ENCODE measurements around the gene KMT2B. TPM values are rescaled to one million over a fixed set of nuclear protein-coding genes. Genes with fewer than 3 reads are reported as not detected.

The KMT2B gene
- total RNA-seq, 1 experiment from 2014 or later: 66.6 TPM

GRCh38 chr19:35704218-35704617, 13.6 kb upstream of the KMT2B start, which contains the start of gene ZBTB32 (continued):
- no peak for TF ChIP-seq ZSCAN18 (CRISPR knock-in tag; IDR thresholded peaks at IDR 0.05)
- no peak for TF ChIP-seq ZNF396 (CRISPR knock-in tag; IDR thresholded peaks at IDR 0.05; ENCODE audit: borderline replicate concordance)
- TF ChIP-seq TEAD1 (CRISPR knock-in tag; IDR thresholded peaks at IDR 0.05): peak; percentile 98
- TF ChIP-seq RORB (CRISPR knock-in tag; IDR thresholded peaks at IDR 0.05): no peak
- TF ChIP-seq SMAD4 (CRISPR knock-in tag; IDR thresholded peaks at IDR 0.05): peak; percentile 94
- peak; percentile 90 for TF ChIP-seq ZNF281 (CRISPR knock-in tag; IDR thresholded peaks at IDR 0.05)
- TF ChIP-seq, protein P1, sequence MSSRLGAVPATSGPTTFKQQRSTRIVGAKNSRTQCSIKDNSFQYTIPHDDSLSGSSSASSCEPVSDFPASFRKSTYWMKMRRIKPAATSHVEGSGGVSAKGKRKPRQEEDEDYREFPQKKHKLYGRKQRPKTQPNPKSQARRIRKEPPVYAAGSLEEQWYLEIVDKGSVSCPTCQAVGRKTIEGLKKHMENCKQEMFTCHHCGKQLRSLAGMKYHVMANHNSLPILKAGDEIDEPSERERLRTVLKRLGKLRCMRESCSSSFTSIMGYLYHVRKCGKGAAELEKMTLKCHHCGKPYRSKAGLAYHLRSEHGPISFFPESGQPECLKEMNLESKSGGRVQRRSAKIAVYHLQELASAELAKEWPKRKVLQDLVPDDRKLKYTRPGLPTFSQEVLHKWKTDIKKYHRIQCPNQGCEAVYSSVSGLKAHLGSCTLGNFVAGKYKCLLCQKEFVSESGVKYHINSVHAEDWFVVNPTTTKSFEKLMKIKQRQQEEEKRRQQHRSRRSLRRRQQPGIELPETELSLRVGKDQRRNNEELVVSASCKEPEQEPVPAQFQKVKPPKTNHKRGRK (CRISPR knock-in tag; IDR thresholded peaks at IDR 0.05; ENCODE audit: borderline replicate concordance): no peak
- TF ChIP-seq MXD4 (CRISPR knock-in tag; IDR thresholded peaks at IDR 0.05; ENCODE audit: borderline replicate concordance): no peak
- TF ChIP-seq MYBL2 (CRISPR knock-in tag; IDR thresholded peaks at IDR 0.05): peak; percentile 88
- TF ChIP-seq ZNF232 (CRISPR knock-in tag; IDR thresholded peaks at IDR 0.05): peak; percentile 88; the same call in 1 of the 2 replicates
- TF ChIP-seq JAZF1 (CRISPR knock-in tag; IDR thresholded peaks at IDR 0.05): no peak
- 0 out of 2 replicates have a peak, but pooled peaks have one; percentile 62 for TF ChIP-seq CBFB (CRISPR knock-in tag; IDR thresholded peaks at IDR 0.05; ENCODE audit: low read depth)
- peak; percentile 74 for TF ChIP-seq SP1 (CRISPR knock-in tag; conservative IDR thresholded peaks at IDR 0.05)
- TF ChIP-seq, protein P2, sequence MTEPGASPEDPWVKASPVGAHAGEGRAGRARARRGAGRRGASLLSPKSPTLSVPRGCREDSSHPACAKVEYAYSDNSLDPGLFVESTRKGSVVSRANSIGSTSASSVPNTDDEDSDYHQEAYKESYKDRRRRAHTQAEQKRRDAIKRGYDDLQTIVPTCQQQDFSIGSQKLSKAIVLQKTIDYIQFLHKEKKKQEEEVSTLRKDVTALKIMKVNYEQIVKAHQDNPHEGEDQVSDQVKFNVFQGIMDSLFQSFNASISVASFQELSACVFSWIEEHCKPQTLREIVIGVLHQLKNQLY (CRISPR knock-in tag; IDR thresholded peaks at IDR 0.05): no peak
- TF ChIP-seq NR1H2 (CRISPR knock-in tag; IDR thresholded peaks at IDR 0.05): peak; percentile 86; the same call in 1 of the 2 replicates
- peak; percentile 97 for TF ChIP-seq JUN (CRISPR knock-in tag; IDR thresholded peaks at IDR 0.05)
- TF ChIP-seq CTCF (IDR thresholded peaks at IDR 0.05): no peak
- TF ChIP-seq ZNF532 (CRISPR knock-in tag; IDR thresholded peaks at IDR 0.05; ENCODE audit: borderline replicate concordance): no peak
- no peak for TF ChIP-seq ZNF671 (CRISPR knock-in tag; IDR thresholded peaks at IDR 0.05)
- peak; percentile 76; the same call in 1 of the 2 replicates for TF ChIP-seq IRF2 (CRISPR knock-in tag; IDR thresholded peaks at IDR 0.05; ENCODE audit: borderline replicate concordance, low read depth)
- TF ChIP-seq, protein P3, sequence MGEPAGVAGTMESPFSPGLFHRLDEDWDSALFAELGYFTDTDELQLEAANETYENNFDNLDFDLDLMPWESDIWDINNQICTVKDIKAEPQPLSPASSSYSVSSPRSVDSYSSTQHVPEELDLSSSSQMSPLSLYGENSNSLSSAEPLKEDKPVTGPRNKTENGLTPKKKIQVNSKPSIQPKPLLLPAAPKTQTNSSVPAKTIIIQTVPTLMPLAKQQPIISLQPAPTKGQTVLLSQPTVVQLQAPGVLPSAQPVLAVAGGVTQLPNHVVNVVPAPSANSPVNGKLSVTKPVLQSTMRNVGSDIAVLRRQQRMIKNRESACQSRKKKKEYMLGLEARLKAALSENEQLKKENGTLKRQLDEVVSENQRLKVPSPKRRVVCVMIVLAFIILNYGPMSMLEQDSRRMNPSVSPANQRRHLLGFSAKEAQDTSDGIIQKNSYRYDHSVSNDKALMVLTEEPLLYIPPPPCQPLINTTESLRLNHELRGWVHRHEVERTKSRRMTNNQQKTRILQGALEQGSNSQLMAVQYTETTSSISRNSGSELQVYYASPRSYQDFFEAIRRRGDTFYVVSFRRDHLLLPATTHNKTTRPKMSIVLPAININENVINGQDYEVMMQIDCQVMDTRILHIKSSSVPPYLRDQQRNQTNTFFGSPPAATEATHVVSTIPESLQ (CRISPR knock-in tag; IDR thresholded peaks at IDR 0.05): peak; percentile 63; the same call in 1 of the 2 replicates
- peak; percentile 95 for TF ChIP-seq TCF7 (CRISPR knock-in tag; IDR thresholded peaks at IDR 0.05; ENCODE audit: low read depth)
